Measurements from ENCODE around the gene IGFBP1.
A peak's percentile ranks its signal among the peaks of the same experiment; 100 is the strongest.
"Not testable (repeated sequence)": the region's sequence is repeated elsewhere in the genome, so short reads cannot be mapped to it uniquely, and the experiment has no call there.

Gene IGFBP1

GRCh38 chr7:45888185-45888992 is at the start of gene IGFBP1:
IGFBP1 (plus strand) TSS chr7:45888488; CDS start chr7:45888653, 165 bp downstream.
- no peak for DNase-seq (ENCODE audit: low read depth)

- not testable (repeated sequence) for DNase-seq (ENCODE audit: low read depth)
Measured at GRCh38 chr7:45838852-45839251, 49.4 kb upstream of the IGFBP1 start.

GRCh38 chr7:45841926-45842717 is 46.2 kb upstream of the IGFBP1 start:
- DNase-seq (ENCODE audit: low read depth): not testable (repeated sequence)

- DNase-seq (ENCODE audit: low read depth): not testable (repeated sequence)
Measured at GRCh38 chr7:45846536-45846935, 41.8 kb upstream of the IGFBP1 start.

GRCh38 chr7:45848734-45849133 is 39.6 kb upstream of the IGFBP1 start:
- DNase-seq (ENCODE audit: low read depth): not testable (repeated sequence)

GRCh38 chr7:45852984-45853383 is 35.3 kb upstream of the IGFBP1 start:
- DNase-seq (ENCODE audit: low read depth): not testable (repeated sequence)

- not testable (repeated sequence) for DNase-seq (ENCODE audit: low read depth)
Measured at GRCh38 chr7:45853491-45853890, 34.8 kb upstream of the IGFBP1 start.

- DNase-seq (ENCODE audit: low read depth): not testable (repeated sequence)
Measured at GRCh38 chr7:45855680-45856079, 32.6 kb upstream of the IGFBP1 start.

- not testable (repeated sequence) for DNase-seq (ENCODE audit: low read depth)
Measured at GRCh38 chr7:45856888-45857287, 31.4 kb upstream of the IGFBP1 start.

GRCh38 chr7:45863715-45864114 is 24.6 kb upstream of the IGFBP1 start:
- no peak for DNase-seq (ENCODE audit: low read depth)

- DNase-seq (ENCODE audit: low read depth): no peak
Measured at GRCh38 chr7:45865594-45866410, 22.5 kb upstream of the IGFBP1 start.

GRCh38 chr7:45867471-45867870 is 20.8 kb upstream of the IGFBP1 start:
- no peak for DNase-seq (ENCODE audit: low read depth)

GRCh38 chr7:45869426-45869825 is 18.9 kb upstream of the IGFBP1 start:
- no peak for DNase-seq (ENCODE audit: low read depth)

- DNase-seq (ENCODE audit: low read depth): no peak
Measured at GRCh38 chr7:45872116-45873034, 15.9 kb upstream of the IGFBP1 start.

- no peak for DNase-seq (ENCODE audit: low read depth)
Measured at GRCh38 chr7:45873035-45873354, 15.3 kb upstream of the IGFBP1 start, which contains the start of gene CCDC201. CCDC201 (minus strand) TSS chr7:45873082; CDS start chr7:45873007, 75 bp downstream.

- no peak for DNase-seq (ENCODE audit: low read depth)
Measured at GRCh38 chr7:45873355-45873754, 14.9 kb upstream of the IGFBP1 start.

GRCh38 chr7:45874408-45875131 is 13.7 kb upstream of the IGFBP1 start:
- peak; percentile 45 for DNase-seq (ENCODE audit: low read depth)

GRCh38 chr7:45876519-45876918 is 11.8 kb upstream of the IGFBP1 start:
- no peak for DNase-seq (ENCODE audit: low read depth)

- no peak for DNase-seq (ENCODE audit: low read depth)
Measured at GRCh38 chr7:45878457-45879144, 9.7 kb upstream of the IGFBP1 start.

- no peak for DNase-seq (ENCODE audit: low read depth)
Measured at GRCh38 chr7:45880433-45880860, 7.8 kb upstream of the IGFBP1 start.

All from GM04504 (cell line).